T-helper 1 cell (primary cell): ENCODE data around the gene ZNF610.
"Not testable (repeated sequence)": the region's sequence is repeated elsewhere in the genome, so short reads cannot be mapped to it uniquely, and the experiment has no call there.

Experiments used
- DNase-seq, 5 donors: peaks; one replicate each; pipeline ENCODE4 v3.0.0-alpha.2; 2012 to 2020
- total RNA-seq, 4 donors: gene quantifications; one replicate each; lab custom pipeline; 2026; lab: John Stamatoyannopoulos, UW

Gene ZNF610
- 0.95 to 7.2 (median 1.9) reads per million in 4 donors for total RNA-seq

- peak; percentile 72 to 84 (median 81) for DNase-seq
These were observed at the start of gene ZNF610 for GRCh38 chr19:52336117-52336790. Gene ZNF610, plus strand, starts transcription at chr19:52336243. Its CDS starts 12,930 bp downstream, at chr19:52349173.

- no peak for DNase-seq
These were observed 49.8 kb upstream of the ZNF610 start for GRCh38 chr19:52286256-52286655.

DNA sequence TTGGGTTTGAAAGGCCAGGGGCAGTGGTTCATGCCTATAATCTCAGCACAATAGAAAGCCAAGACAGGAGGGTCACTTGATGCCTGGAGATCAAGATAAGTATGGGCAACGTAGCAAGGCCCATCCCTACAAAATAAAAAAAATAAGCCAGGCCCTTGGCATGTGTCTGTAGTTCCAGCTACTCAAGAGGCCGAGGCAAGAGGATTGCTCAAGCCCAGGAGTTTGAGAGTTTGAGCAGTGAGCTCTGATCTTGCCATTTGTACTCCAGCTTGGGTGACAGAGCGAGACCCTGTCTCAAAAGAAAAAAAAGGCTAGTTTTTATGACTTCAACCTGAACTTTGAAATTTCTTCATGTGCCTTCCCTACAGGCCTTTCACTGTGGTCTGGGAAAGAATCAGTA, 44.3 kb upstream of the ZNF610 start:
- no peak for DNase-seq

GRCh38 chr19:52292946-52293345, 43.1 kb upstream of the ZNF610 start:
- DNase-seq = not testable (repeated sequence)

- no peak for DNase-seq
These were observed 39.7 kb upstream of the ZNF610 start for GRCh38 chr19:52296400-52296772.

DNA sequence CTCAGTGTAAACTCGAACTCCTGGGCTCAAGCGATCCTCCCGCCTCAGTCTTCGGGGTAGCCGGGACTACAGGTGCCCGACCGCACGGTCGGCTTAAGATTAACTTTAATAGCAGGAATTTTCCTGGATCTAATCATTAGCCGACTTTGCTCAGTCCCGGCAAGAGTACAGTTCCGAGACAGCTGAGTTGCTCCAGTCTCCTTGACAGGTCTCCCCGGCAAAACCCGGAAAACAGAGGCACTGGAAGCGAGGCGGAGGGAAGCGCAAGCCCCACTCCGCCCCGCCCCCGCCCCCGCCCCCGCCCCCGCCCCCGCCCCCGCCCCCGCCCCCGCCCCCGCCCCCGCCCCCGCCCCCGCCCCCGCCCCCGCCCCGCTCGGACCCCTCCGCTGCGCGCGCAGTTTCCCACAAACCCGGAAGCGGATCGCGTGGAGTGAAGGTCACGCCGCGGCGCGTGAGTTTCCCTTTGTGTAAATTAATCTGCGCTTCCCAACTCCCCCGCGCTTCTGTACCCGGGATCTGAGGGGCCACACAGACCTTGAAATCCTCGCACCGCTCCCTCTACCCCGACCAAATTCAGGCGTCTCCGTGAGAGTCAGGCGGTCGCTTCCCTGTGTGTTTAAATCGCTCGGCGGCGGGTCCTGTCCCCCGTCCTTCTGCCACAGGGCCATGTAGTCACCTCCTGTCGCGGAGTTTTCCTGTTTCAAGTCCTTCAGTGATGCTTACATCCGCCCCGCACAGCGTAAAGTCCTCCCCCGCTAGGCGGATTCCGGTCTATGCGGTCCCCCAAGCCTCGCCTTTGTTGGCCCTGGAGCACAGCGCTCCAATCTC, 39.1 kb upstream of the ZNF610 start, which contains the start of gene ZNF480:
Gene ZNF480, plus strand, starts transcription at position 397 of the 828 bp plus-strand sequence. CDS start 3,244 bp downstream, outside the sequence.
- DNase-seq = peak; percentile 77 to 87 (median 81)

- DNase-seq = no peak
These were observed 38.3 kb upstream of the ZNF610 start for GRCh38 chr19:52297601-52298364.

- no peak for DNase-seq
These were observed 28.8 kb upstream of the ZNF610 start for GRCh38 chr19:52307275-52307674.

GRCh38 chr19:52322429-52322828, 13.6 kb upstream of the ZNF610 start:
- no peak for DNase-seq

GRCh38 chr19:52331757-52332156, 4.3 kb upstream of the ZNF610 start:
- no peak for DNase-seq

GRCh38 chr19:52335768-52336116, 301 bp upstream of the ZNF610 start:
- DNase-seq = no peak

DNA sequence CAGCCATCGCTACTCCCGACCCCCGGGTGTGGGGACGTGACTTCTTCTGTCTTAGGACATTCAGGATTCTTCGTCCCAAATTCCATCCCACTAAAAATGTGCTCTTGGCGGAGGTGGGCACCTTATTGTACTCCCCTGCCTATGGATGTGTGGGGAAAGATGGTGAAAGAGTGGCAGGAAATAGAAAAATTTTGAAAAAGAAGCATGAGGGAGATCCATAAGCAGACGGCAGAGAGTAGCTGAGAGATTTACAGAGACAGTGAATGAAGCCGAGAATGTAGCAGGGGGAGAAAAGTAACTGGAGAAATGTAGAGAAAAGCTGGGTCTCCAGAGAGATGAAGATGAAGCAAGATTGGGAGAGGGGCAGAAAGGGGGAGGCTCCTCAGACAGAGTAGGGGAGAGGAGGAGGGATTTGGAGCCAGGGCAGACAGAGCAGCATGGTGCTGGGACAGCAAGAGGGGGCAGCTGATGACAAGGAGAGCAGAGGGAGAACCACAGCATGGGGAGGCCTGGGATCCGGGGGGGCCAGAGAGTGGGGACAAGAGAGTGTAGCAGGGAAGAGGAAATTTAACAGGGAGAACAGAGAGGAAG, 843 bp downstream of the ZNF610 start:
- DNase-seq = no peak

DNA sequence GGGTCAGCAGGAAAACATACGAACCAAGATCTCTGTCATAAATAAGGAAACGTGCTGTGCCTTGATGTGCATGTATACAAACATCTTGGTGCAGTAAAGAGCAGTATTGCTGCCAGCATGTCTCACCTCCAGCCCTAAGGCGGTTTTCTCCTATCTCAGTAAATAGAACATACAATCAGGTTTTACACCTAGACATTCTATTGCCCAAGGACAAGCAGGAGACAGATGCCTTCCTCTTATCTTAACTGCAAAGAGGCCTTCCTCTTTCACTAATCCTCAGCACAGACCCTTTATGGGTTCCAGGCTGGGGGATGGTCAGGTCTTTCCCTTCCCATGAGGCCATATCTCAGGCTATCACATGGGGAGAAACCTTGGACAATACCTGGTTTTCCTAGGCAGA, 3.0 kb downstream of the ZNF610 start:
- not testable (repeated sequence) for DNase-seq

- DNase-seq = peak; percentile 14 to 43 (median 33)
These were observed 7.5 kb downstream of the ZNF610 start for GRCh38 chr19:52343548-52343947.

DNA sequence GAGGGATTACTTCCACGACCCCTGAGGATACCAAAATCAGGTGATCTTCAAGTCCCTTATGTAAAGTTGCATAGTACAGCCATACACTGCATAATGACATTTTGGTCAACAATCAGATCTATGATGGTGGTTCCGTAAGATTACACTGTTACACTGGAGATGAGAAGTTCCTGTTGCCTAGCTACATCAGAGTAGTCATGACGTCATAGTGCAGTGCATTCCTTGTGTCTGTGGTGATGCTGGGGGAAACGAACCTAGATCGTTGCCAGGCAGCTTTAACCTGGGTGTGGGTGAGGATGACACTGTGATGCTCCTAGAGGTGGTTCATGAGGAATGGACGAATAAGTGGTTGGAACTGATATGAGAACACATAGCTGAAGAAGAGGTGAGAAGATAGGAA, 9.1 kb downstream of the ZNF610 start:
- DNase-seq = no peak

DNA sequence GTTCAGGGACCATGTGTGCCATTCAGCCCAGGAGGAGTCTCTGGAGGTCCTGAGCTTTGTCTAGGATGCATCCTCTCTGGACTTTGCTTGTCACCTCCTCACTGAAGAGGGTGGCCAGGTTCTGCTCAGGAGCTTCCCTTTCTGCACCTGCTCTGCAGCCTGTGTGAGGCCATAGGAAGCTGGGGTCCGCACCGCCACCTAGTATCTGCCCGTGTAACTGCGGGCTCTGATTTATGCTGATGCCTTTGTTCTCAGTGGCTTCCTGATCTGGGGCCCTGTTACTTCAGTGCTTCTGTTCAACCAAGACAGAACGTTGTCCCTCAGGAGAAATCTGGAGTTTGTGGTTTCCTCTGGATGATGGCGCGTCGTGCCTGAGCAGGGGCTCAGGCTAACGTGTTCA, 15.5 kb downstream of the ZNF610 start:
- DNase-seq = no peak

GRCh38 chr19:52366414-52366824, 30.4 kb downstream of the ZNF610 start:
- no peak for DNase-seq

DNA sequence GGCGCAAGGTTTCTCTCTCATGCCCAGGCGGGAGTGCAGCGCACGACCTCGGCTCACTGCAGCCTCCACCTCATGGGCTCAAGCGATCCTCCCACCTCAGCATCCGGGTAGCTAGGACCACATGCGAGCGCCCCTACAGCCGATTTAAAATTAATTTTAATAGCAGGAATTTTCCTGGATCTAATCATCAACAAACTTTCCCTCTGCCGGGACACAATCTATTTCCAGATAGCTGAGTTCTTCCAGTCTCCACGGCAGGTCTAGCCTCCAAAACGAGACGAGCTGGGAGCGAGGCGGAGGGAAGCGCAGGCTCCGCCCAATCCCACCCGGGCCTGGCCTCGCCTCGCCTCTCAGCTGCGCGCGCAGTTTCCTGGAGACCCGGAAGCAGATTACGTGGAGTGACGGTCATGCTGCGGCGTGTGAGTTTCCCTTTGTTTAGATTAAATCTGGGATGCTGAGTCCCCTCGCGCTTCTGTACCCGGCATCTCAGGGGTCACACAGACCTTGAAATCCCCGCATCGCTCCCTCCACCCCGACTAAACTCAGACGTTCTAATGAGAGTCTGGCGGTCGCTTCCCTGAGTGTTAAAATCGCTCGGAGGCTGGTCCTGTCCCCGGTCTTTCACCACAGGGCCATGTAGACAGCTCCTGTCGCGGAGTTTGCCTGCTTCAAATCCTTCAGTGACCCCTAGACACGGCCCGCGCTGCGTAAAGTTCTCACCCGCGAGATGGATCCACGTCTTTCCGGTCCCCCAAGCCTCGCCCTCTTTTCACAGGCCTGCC, 33.7 kb downstream of the ZNF610 start, which contains the start of gene ZNF880:
Gene ZNF880, plus strand, starts transcription at position 365 of the 782 bp plus-strand sequence. Its CDS starts 43 bp downstream, at position 408.
- DNase-seq = peak; percentile 82 to 89 (median 86)

- DNase-seq = no peak
These were observed 34.3 kb downstream of the ZNF610 start for GRCh38 chr19:52370341-52370710.

- no peak for DNase-seq
These were observed 55.1 kb downstream of the ZNF610 start for GRCh38 chr19:52391135-52391534.

DNA sequence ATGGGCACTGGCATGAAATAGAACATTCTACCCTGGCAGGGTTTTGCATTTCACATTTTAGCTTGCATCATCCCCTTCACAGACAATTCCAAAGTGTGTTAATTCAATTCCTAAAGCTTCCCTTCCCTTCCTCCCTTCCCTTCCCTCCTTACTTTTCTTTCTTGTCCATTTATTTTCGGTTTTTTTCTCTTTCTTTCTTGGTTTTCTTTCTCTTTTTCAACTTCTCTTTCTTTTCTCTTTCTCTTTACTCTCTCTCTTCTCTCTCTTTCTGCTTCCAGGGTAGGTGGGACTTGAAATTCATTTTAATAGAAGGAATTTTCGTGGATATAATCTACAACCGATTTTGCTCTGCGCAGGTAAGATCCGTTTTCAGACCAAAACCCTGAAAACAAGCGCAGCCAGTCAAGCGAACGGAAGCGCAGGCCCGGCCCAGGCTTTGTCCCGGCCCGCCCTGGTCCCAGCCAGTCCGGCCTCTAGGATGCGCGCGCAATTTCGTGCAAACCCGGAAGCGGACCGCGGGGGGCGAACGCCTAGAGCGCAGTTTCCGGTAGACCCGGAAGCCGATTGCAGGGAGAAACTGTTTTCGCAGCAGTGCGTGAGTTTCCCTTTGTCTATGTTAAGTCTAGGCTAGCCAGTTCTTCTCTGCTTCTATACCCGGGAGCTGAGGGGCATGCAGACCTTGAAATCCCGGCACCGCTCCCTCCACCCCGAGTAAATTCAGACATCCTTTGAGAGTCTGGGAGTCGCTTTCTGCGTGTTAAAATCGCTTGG, 61.5 kb downstream of the ZNF610 start, which contains the start of gene ZNF528:
Gene ZNF528, plus strand, starts transcription at position 540 of the 771 bp plus-strand sequence. CDS start 4,165 bp downstream, outside the sequence.
- peak; percentile 85 to 91 (median 89) for DNase-seq
